ENCODE measurements around the gene IL2RG.

- TF ChIP-seq, protein P1, sequence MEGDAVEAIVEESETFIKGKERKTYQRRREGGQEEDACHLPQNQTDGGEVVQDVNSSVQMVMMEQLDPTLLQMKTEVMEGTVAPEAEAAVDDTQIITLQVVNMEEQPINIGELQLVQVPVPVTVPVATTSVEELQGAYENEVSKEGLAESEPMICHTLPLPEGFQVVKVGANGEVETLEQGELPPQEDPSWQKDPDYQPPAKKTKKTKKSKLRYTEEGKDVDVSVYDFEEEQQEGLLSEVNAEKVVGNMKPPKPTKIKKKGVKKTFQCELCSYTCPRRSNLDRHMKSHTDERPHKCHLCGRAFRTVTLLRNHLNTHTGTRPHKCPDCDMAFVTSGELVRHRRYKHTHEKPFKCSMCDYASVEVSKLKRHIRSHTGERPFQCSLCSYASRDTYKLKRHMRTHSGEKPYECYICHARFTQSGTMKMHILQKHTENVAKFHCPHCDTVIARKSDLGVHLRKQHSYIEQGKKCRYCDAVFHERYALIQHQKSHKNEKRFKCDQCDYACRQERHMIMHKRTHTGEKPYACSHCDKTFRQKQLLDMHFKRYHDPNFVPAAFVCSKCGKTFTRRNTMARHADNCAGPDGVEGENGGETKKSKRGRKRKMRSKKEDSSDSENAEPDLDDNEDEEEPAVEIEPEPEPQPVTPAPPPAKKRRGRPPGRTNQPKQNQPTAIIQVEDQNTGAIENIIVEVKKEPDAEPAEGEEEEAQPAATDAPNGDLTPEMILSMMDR (IDR thresholded peaks at IDR 0.05): no peak
- TF ChIP-seq POLR2A (IDR thresholded peaks at IDR 0.05): no peak
Measured at GRCh38 chrX:71105628-71106027, 5.7 kb downstream of the IL2RG start.
